NCI-H2196 treated with DMSO at 0.1 percent for 48 hours (cell line): ENCODE results near the gene ZC3H18.

Source experiments
- DNase-seq: peaks from one replicate; lab custom pipeline; 2025; ENCODE audit not compliant: unreplicated experiment; lab: John Stamatoyannopoulos, UW

Gene ZC3H18

GRCh38 chr16:88569985-88570690, at the start of gene ZC3H18:
ZC3H18 (plus strand) TSS chr16:88570403; CDS start chr16:88577124, 6,721 bp downstream.
- DNase-seq: peak; percentile 68

- DNase-seq: no peak
Measured at GRCh38 chr16:88521674-88522073, 48.5 kb upstream of the ZC3H18 start.

GRCh38 chr16:88522276-88522949, 47.8 kb upstream of the ZC3H18 start:
- DNase-seq: no peak

GRCh38 chr16:88523309-88524161, 46.7 kb upstream of the ZC3H18 start:
- DNase-seq: no peak

- no peak for DNase-seq
Measured at GRCh38 chr16:88524274-88524972, 45.8 kb upstream of the ZC3H18 start.

- no peak for DNase-seq
Measured at GRCh38 chr16:88524973-88525662, 45.1 kb upstream of the ZC3H18 start.

- DNase-seq: no peak
Measured at GRCh38 chr16:88525663-88525990, 44.6 kb upstream of the ZC3H18 start.

- no peak for DNase-seq
Measured at GRCh38 chr16:88526008-88526905, 43.9 kb upstream of the ZC3H18 start.

- no peak for DNase-seq
Measured at GRCh38 chr16:88526906-88527185, 43.4 kb upstream of the ZC3H18 start.

GRCh38 chr16:88527186-88527936, 42.8 kb upstream of the ZC3H18 start:
- DNase-seq: no peak

GRCh38 chr16:88527937-88528743, 42.1 kb upstream of the ZC3H18 start:
- no peak for DNase-seq

GRCh38 chr16:88528902-88529318, 41.3 kb upstream of the ZC3H18 start:
- no peak for DNase-seq

GRCh38 chr16:88529596-88529995, 40.6 kb upstream of the ZC3H18 start:
- DNase-seq: no peak

- DNase-seq: no peak
Measured at GRCh38 chr16:88530051-88530857, 39.9 kb upstream of the ZC3H18 start.

GRCh38 chr16:88530858-88531203, 39.4 kb upstream of the ZC3H18 start:
- DNase-seq: no peak

GRCh38 chr16:88531346-88531745, 38.9 kb upstream of the ZC3H18 start:
- no peak for DNase-seq

- no peak for DNase-seq
Measured at GRCh38 chr16:88531931-88532433, 38.2 kb upstream of the ZC3H18 start.
